NCI-H2171 treated with DMSO at 0.1 percent for 48 hours (cell line): ENCODE results near the gene DARS1.
"Not testable (repeated sequence)": the region's sequence is repeated elsewhere in the genome, so short reads cannot be mapped to it uniquely, and the experiment has no call there.

Experiments
- DNase-seq: peaks from one replicate; lab custom pipeline; 2025; lab: John Stamatoyannopoulos, UW

Gene DARS1

DNA sequence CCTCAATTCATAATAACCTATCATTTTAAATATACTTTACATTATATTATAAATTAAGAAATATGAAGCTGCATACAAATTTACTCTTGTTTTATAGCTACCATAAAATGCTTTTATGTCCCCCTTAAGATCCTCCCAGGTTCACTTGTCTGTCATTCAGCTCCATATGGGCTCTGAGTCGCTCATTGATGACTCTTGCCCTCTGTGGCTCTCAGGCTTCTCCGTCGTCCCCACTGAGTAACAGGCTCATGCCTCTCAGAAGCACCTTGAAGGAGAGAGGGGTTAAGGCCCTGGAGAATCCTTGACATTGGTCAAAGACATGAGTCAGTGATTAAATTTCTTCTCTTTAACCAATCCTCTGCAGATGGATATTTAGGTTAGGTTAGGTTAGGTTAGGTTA is 103.0 kb downstream of the DARS1 start:
- DNase-seq = no peak

DNA sequence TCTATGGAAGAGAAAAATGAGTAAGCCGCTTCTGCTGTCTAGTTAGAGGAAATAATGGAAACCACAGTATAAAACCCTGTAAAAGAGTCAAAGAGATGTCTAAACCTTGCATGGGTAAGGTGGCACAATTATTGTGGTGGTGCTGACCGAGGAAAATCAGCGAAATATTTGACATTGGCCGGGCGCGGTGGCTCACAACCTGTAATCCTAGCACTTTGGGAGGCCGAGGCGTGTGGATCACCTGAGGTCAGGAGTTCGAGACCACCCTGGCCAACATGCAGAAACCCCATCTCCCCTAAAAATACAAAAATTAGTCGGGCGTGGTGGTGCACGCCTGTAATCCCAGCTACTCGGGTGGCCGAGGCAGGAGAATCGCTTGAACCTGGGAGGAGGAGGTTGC is 108.7 kb downstream of the DARS1 start:
- not testable (repeated sequence) for DNase-seq

DNA sequence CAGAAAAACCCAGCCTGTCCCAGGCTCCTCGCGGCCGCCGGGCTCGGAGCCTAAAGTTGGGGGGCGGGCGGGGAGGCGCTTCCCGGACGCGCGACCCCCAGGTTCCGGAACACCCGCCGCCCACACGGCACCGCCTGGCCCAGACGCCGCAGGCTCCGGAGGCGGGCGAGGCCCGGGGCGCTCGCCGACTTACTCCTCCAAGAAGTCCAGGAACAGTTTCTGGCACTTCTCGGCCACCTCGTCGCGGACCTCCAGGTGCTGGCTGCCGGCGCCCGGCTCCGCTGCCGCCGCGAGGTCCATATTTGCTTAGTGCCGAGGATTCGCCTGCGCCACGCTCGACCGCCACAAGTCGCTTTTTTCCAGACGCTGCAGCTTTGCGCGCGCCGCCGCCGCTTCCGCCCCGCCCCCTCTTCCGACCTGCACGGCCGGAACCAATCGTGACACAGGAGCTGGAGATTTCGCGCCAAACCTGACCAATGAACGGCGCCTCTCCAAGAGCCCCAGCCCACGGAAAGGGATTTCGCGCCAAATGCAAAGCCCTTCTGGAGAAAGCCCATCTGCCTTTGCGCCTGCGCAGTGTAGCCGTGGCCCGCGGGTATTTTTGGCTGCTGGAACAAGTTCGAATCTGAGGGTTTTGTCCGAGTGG is 109.2 kb downstream of the DARS1 start, which contains the start of gene MCM6:
TSS of gene MCM6 (minus strand) at position 378 of the 646 bp plus-strand sequence. CDS start at position 300, 78 bp downstream.
- peak; percentile 97 for DNase-seq

- DNase-seq = peak; percentile 35
Measured at GRCh38 chr2:135875491-135876065, 109.8 kb downstream of the DARS1 start.

DNA sequence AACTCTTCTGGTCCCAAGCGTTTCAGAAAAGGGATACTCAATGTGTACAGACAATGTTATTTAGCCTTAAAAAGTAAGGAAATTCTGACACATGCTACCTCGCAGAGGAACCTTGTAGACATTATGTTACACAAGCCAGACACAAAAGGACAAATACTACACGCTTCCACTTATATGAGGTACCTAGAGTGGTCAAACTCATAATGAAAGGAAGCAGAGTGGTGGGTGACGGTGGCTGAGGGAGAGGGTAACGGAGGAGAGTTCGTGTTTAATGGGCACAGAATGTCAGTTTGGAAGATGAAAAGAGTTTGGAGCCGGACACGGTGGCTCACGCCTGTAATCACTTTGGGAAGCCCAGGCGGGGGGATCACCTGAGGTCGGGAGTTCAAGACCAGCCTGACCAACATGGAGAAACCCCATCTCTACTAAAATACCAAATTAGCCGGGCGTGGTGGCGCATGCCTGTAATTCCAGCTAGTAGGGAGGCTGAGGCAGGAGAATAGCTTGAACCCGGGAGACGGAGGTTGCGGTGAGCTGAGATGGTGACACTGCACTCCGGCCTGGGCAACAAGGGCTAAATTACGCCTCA is 110.6 kb downstream of the DARS1 start:
- no peak for DNase-seq

- DNase-seq = no peak
Measured at GRCh38 chr2:135870571-135870970, 114.9 kb downstream of the DARS1 start.

DNA sequence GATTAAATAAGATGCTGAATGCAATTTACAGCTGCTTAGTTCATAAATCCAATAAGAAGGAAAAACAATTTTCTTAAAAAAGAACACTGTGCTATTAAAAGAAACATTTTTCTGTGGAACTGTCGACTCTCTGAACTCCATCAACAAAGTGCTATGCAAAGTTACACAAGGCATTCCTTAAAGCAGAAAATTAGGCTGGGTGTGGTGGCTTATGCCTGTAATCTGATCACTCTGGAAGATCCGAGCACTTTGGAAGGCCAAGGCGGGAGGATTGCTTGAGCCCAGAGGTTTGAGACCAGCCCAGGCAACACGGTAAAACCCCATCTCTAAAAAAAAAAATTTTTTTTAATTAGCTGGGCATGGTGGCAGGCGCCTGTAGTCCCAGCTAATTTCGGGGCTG is 122.2 kb downstream of the DARS1 start:
- DNase-seq = no peak

DNA sequence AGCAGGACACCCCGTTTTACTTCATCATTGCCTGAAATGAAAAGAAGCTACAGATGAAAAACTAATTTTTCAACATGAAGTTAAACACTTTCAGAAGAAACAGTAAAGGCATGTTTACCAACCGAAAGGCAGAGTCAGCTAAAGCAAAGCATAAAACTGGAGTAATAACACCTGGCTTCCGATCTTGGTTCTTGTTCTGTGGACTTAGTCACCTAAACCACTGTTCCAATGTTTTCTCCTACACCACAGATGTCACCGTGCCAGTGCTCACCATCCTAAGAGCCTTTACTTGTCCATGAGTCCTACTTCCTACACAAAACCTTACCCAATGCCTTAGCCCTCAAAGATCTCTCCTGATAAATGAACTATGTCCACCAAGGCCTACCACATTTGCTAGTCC is 122.7 kb downstream of the DARS1 start:
- no peak for DNase-seq
